Fibroblast of skin of left quadriceps (primary cell): ENCODE data around the gene AXIN1.
"Not testable (repeated sequence)": the region's sequence is repeated elsewhere in the genome, so short reads cannot be mapped to it uniquely, and the experiment has no call there.

Experiments used
- DNase-seq, 2 experiments: peaks; one replicate each; pipeline ENCODE4 v3.0.0-alpha.2; 2013; ENCODE audit warnings: low read depth in 2 of 2

AXIN1 gene

GRCh38 chr16:353404-354290 lies 1.1 kb upstream of the AXIN1 start:
- no peak for DNase-seq

- no peak for DNase-seq
Observed at GRCh38 chr16:351804-352520, 561 bp downstream of the AXIN1 start.

- no peak for DNase-seq
Observed at GRCh38 chr16:350203-350602, 2.3 kb downstream of the AXIN1 start.

- DNase-seq = no peak
Observed at GRCh38 chr16:349211-349610, 3.3 kb downstream of the AXIN1 start.

DNA sequence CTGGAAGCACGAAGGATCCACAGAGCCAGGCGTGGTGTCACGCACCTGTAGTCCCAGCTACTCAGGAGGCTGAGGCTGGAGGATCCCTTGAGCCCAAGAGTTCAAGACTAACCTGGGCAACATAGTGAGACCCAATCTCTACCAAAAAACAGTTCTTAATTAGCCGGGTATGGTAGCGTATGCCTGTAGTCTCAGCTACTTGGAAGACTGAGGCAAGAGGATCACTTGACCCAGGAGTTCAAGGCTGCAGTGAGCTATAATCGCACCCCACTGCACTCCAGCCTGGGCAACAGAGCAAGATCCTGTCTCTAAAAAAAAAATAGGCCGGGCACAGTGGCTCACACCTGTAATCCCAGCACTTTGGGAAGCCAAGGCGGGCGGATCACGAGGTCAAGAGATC lies 4.0 kb downstream of the AXIN1 start:
- DNase-seq = not testable (repeated sequence)

GRCh38 chr16:347203-347602 lies 5.3 kb downstream of the AXIN1 start:
- DNase-seq = no peak

GRCh38 chr16:346587-346986 lies 5.9 kb downstream of the AXIN1 start:
- DNase-seq = no peak

DNA sequence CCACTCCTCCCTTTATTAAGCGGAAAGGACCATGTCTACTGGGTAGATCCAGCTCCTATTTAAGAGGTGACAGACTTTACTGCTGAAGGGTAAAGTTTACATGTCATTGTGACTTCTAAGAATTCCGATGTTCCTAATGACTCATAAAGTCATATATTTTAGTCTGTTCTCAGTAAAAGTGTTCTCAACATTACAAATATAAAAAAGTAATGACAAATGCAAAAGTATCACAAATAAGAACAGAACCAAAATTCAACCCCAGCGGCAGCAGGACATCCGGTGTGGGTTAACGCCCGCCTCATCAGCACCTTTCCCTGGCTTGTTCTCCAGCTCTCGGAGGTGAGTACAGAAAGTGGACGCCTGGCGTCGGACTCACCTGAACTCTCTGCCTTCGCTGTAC lies 6.8 kb downstream of the AXIN1 start:
- no peak for DNase-seq

- DNase-seq = no peak
Observed at GRCh38 chr16:342455-343213, 9.9 kb downstream of the AXIN1 start.

DNA sequence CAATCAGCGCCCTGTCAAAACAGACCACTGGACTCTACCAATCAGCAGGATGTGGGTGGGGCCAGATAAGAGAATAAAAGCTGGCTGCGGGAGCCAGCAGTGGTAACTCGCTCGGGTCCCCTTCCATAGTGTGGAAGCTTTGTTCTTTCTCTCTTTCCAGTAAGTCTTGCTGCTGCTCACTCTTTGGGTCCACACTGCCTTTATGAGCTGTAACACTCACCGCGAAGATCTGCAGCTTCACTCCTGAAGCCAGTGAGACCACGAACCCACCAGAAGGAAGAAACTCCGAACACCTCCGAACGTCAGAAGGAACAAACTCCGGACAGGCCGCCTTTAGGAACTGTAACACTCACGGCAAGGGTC lies 10.6 kb downstream of the AXIN1 start:
- not testable (repeated sequence) for DNase-seq

DNA sequence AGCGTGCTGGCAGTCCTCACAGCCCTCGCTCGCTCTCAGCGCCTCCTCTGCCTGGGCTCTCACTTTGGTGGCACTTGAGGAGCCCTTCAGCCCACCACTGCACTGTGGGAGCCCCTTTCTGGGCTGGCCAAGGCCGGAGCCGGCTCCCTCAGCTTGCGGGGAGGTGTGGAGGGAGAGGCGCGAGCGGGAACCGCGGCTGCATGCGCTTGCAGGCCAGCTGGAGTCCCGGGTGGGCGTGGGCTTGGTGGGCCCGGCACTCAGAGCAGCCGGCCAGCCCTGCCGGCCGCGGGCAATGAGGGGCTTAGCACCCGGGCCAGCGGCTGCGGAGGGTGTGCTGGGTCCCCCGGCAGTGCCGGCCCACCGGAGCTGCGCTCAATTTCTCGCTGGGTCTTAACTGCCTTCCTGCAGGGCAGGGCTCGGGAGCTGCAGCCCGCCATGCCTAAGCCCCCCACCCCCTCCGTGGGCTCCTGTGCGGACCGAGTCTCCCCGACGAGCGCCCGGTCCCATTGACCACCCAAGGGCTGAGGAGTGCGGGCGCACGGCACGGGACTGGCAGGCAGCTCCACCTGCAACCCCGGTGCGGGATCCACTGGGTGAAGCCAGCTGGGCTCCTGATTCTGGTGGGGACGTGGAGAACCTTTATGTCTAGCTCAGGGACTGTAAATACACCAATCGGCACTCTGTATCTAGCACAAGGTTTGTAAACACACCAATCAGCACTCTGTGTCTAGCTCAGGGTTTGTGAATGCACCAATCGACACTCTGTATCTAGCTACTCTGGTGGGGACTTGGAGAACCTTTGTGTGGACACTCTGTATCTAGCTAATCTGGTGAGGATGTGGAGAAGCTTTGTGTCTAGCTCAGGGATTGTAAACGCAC lies 11.2 kb downstream of the AXIN1 start:
- DNase-seq = not testable (repeated sequence)

- DNase-seq = no peak
Observed at GRCh38 chr16:340370-341091, 12.0 kb downstream of the AXIN1 start.

DNA sequence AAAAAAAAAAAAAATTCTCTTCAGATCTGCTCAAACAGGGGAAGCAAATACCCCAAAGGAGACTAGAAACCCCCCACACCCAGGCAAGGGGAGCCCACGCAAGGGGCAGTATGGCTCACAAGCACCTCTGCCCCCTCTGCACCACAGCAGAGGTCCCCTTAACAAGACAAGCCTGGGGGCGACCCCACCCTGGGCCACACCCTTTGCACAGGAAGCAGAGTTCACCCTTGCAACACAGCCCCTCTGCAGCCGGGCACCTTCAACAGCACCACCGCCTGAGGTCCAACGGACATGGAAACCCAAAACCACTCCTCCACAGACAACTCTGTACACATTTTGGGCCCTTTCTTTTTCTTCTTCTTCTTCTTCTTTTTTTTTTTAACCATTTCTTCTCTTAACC lies 12.8 kb downstream of the AXIN1 start:
- DNase-seq = no peak

- DNase-seq = no peak
Observed at GRCh38 chr16:337975-338575, 14.4 kb downstream of the AXIN1 start.

- DNase-seq = no peak
Observed at GRCh38 chr16:337437-337836, 15.1 kb downstream of the AXIN1 start.

DNA sequence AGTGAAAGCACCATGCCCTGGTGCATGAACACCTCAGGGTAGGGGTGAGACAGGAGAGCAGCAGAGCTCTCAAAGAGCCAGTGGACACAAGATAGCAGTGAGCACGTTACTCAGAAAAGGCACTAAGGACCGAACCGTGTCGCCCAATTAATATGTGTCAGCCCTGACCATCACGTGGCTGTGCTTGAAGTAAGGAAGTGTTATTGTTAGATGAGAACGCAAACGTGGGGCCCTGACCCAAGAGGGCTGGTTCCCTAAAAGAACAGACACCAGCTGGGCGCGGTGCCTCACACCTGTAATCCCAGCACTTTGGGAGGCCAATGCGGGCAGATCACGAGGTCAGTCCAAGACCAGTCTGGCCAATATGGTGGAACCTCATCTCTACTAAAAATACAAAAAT lies 16.3 kb downstream of the AXIN1 start:
- no peak for DNase-seq

GRCh38 chr16:334861-335632 lies 17.5 kb downstream of the AXIN1 start:
- not testable (repeated sequence) for DNase-seq

DNA sequence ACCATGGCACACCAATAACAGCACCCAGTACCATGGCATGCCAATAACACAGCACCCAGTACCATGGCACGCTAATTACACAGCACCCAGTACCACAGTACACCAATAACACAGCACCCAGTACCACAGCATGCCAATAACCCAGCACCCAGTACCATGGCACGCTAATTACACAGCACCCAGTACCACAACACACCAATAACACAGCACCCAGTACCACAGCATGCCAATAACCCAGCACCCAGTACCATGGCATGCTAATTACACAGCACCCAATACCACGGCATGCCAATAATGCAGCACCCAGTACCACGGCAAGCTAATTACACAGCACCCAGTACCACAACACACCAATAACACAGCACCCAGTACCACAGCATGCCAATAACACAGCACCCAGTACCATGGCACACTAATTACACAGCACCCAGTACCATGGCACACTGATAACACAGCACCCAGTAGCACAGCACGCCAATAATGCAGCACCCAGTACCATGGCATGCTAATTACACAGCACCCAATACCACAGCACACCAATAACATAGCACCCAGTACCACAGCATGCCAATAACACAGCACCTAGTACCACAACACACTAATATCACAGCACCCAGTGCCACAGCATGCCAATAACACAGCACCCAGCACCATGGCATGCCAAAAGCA lies 18.2 kb downstream of the AXIN1 start:
- DNase-seq = not testable (repeated sequence)
